GM12872 (cell line): ENCODE measurements around the gene APH1A.

Experiments used
- CTCF ChIP-seq: IDR thresholded peaks from 3 replicates; pipeline ENCODE4 v1.5.1; 2011; ENCODE audit warnings: low read depth, mild to moderate bottlenecking, low read length, moderate library complexity; ENCODE audit not compliant: insufficient read depth

Gene APH1A

DNA sequence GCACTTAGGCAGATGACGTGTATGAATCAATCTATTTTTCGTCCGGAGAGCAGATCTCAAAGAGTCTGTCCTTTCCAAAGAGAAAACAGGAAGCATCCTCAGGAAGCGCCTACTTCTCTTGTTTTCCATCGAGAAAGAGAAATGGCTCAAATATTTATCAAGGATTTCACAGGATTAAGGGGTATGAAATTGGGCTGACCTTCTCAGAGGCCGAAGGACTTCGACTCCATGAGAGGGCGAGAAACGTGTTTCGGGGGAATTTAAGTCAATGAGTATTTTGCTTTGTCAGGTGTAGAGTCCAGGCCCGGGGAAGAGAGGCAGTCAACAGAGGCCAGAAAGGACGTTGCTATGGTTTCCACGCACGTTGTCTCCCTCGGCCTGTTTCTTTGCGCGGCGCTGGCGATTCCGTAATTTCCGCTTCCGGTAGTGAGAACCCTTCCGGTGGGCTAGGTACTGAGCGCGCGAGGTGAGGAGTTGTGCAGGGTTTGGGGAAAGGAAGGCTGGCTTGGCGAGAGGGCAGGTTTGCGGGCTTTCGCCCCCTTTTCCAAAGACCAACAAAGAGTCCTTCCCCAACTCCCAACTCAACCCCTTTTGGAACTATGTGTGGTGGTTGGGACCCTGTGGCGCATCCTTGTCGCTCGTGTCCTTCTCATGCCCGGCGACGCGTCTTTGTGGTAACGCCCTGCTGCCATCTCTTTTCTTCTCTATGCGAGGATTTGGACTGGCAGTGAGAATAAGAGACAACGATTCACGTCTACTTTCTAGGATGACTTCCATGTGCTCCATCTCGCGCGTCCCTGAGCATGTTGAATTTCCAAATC, 24.8 kb upstream of the APH1A start, which contains the start of gene MRPS21:
Gene MRPS21 (plus strand): TSS at position 429 of the 821 bp plus-strand sequence. CDS start 506 bp downstream, outside the sequence.
- TF ChIP-seq CTCF: no peak

- TF ChIP-seq CTCF: no peak
Measured at GRCh38 chr1:150288822-150289221, 20.0 kb upstream of the APH1A start.

DNA sequence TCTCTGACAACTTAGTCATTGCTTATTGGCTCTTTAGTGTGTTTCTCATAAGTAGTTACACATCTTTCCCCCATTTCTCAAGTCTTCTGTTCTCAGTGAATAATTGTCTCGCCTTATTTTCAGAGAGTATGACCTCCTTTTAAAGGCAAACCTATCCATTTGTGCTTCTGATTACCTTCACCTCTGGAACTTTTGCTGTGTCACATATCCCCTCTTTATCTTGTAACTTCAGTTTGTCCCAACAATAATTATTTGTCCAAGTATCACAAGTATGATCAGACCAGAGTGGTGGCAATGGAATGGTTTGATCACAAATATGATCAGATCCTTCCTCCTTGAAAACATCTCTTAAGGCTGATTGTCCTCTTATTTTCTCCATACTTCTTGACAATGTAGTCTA, 19.6 kb upstream of the APH1A start:
- TF ChIP-seq CTCF: no peak

- TF ChIP-seq CTCF: no peak
Measured at GRCh38 chr1:150283260-150283659, 14.4 kb upstream of the APH1A start.

DNA sequence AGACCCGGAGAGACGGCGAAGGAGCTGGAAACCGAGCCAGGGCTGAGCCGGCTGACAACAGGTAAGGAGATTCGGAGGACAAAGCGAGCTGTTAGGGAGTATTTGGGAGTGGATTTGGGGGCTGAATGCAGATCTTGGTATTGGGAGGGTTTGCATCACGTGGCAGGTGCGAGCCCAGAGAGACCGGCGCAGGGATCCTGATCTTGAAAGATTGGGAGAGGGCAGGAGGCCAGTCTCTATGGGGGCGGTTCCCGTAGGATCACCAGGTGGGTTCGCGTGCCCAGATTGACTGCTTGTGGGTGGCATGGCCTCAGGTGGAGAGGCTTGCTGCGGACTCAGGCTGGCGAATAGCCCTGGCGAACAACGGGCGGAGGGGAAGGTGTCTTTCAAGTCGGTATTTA, 13.7 kb upstream of the APH1A start:
- TF ChIP-seq CTCF: no peak

- TF ChIP-seq CTCF: no peak
Measured at GRCh38 chr1:150281758-150282557, 13.1 kb upstream of the APH1A start, which contains the start of gene CIART. TSS of gene CIART (plus strand) at chr1:150282554. CDS start at chr1:150283268, 714 bp downstream.

DNA sequence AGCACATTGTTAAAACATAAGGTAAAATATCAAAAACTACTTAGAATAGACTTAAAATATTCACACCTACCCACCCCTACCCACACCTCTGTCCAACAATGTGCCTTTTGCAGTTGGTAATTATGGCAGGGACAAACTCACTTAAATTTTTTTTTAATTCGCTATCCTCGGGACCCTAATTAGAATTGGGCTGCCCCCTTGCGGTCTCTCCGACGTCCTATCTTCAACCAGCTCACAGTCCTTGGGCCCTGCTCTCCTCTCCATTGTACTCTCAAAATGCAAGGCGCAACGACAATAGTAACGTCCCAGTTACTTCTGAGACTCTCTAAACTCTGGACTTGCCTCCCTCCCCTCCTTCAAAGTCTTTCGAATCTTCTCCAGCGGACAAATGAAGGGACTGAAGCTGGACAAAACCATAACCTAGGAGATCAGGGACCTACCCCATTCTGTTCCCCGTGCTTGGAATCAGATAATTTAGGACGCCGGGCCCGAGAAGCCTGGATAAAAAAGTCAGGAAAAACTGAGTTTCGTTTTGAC, 12.5 kb upstream of the APH1A start:
- peak; percentile 67 for TF ChIP-seq CTCF
